RWPE2 (cell line): Measurements from ENCODE around the gene NOS2.

ENCODE experiments used
- ATAC-seq: fragments of 200-7000 bp; cut with Tn5 transposase; 3 replicates; pipeline ENCODE4 v1.9.1; 2021; ENCODE audit warnings: low read depth
- DNase-seq: peaks from one replicate; pipeline ENCODE4 v3.0.0-alpha.2; 2020; ENCODE audit warnings: low spot score
- H3K27ac ChIP-seq: fragments of 450-650 bp; 2 replicates; pipeline ENCODE4 v1.5.1; 2017; ENCODE audit warnings: mild to moderate bottlenecking; ENCODE audit not compliant: poor library complexity, severe bottlenecking
- H3K27me3 ChIP-seq: fragments of 250-450 bp; sonication (Bioruptor Pico); 2 replicates; pipeline ENCODE4 v1.5.1; 2021; ENCODE audit warnings: mild to moderate bottlenecking, moderate library complexity; ENCODE audit not compliant: insufficient read depth, poor library complexity, severe bottlenecking
- H3K36me3 ChIP-seq: fragments of 250-450 bp; sonication (Bioruptor Pico); 2 replicates; pipeline ENCODE4 v1.5.1; 2020; ENCODE audit warnings: low read depth, mild to moderate bottlenecking, moderate library complexity
- H3K4me1 ChIP-seq: fragments of 250-450 bp; sonication (Bioruptor Pico); 2 replicates; pipeline ENCODE4 v1.5.1; 2021; ENCODE audit warnings: mild to moderate bottlenecking, moderate library complexity; ENCODE audit not compliant: insufficient read depth, poor library complexity, severe bottlenecking
- H3K4me3 ChIP-seq: fragments of 250-450 bp; sonication (Bioruptor Pico); 2 replicates; pipeline ENCODE4 v1.5.1; 2021; ENCODE audit warnings: mild to moderate bottlenecking, moderate library complexity; ENCODE audit not compliant: severe bottlenecking
- H3K9me3 ChIP-seq: fragments of 250-450 bp; sonication (Bioruptor Pico); 2 replicates; pipeline ENCODE4 v1.5.1; 2021; ENCODE audit warnings: mild to moderate bottlenecking, moderate library complexity; ENCODE audit not compliant: severe bottlenecking
- CTCF ChIP-seq: fragments of 450-650 bp; IDR thresholded peaks from one replicate; pipeline ENCODE4 v1.5.1; 2017; ENCODE audit warnings: mild to moderate bottlenecking, moderate library complexity; ENCODE audit not compliant: poor library complexity, severe bottlenecking

NOS2 gene

GRCh38 chr17:27721797-27722196 is 78.5 kb downstream of the NOS2 start:
- ATAC-seq, result no peak
- DNase-seq, result no peak
- H3K9me3 ChIP-seq, result no peaks in the 10 kb centered on the region
- H3K27ac ChIP-seq, result no peak overlapping the region
- H3K4me1 ChIP-seq, result no peaks in the 10 kb centered on the region
- no peaks in the 10 kb centered on the region for H3K36me3 ChIP-seq
- no peak for TF ChIP-seq CTCF
- no peaks in the 10 kb centered on the region for H3K27me3 ChIP-seq
- H3K4me3 ChIP-seq, result no peak overlapping the region
